Keratinocyte (primary cell): ENCODE data around the gene PPL. TPM values are rescaled to one million over a fixed set of nuclear protein-coding genes. Genes with fewer than 3 reads are reported as not detected.

ENCODE experiments used
- DNase-seq: peaks from one replicate; pipeline ENCODE4 v3.0.0-alpha.2; 2011; ENCODE audit warnings: low read depth, missing footprints, low spot score
- FAIRE-seq: peaks from 2 replicates; lab custom pipeline; 2011; peaks lifted over from hg19 to GRCh38; lab: Jason Lieb, UNC
- H2AFZ ChIP-seq: 2 replicates; pipeline ENCODE4 v1.6.0; 2012; ENCODE audit warnings: low read length, control low read depth, inconsistent platforms; ENCODE audit not compliant: control insufficient read depth
- H3K27ac ChIP-seq: 2 replicates; pipeline ENCODE4 v1.5.1; 2011; ENCODE audit warnings: low read length; ENCODE audit not compliant: control insufficient read depth, insufficient read depth
- H3K27me3 ChIP-seq: 3 replicates; pipeline ENCODE4 v1.6.0; 2011; ENCODE audit warnings: low read length; ENCODE audit not compliant: control insufficient read depth, insufficient read depth; ENCODE audit errors: extremely low read depth
- H3K36me3 ChIP-seq, 2 experiments: 2 replicates in 1 of 2; 3 replicates in 1 of 2; pipeline ENCODE4 v1.5.1; 2011; ENCODE audit warnings: low read length in 2 of 2, mild to moderate bottlenecking in 1 of 2; ENCODE audit not compliant: control insufficient read depth in 2 of 2, insufficient read depth in 2 of 2; ENCODE audit errors: extremely low read depth in 1 of 2
- H3K4me1 ChIP-seq: 3 replicates; pipeline ENCODE4 v1.5.1; 2011; ENCODE audit warnings: low read length; ENCODE audit not compliant: control insufficient read depth, insufficient read depth; ENCODE audit errors: extremely low read depth
- H3K4me2 ChIP-seq: 3 replicates; pipeline ENCODE4 v1.6.0; 2011; ENCODE audit warnings: low read depth, low read length; ENCODE audit not compliant: control insufficient read depth, insufficient read depth; ENCODE audit errors: extremely low read depth
- H3K4me3 ChIP-seq, 3 experiments: fragments of 200-600 bp in 1 of 3; sonication (generic) in 1 of 3; 2 replicates in 2 of 3; 3 replicates in 1 of 3; pipeline ENCODE4 v1.5.1; 2011 to 2016; ENCODE audit warnings: low read length in 3 of 3, mild to moderate bottlenecking in 3 of 3, control low read depth in 2 of 3, inconsistent platforms in 1 of 3, low read depth in 1 of 3, mixed read lengths in 1 of 3, mixed run types in 1 of 3, moderate library complexity in 1 of 3; ENCODE audit not compliant: control insufficient read depth in 2 of 3, insufficient read depth in 2 of 3; ENCODE audit errors: extremely low read depth in 1 of 3
- H3K79me2 ChIP-seq: 2 replicates; pipeline ENCODE4 v1.6.0; 2012; ENCODE audit warnings: low read length; ENCODE audit not compliant: control insufficient read depth, insufficient read depth
- H3K9ac ChIP-seq: 3 replicates; pipeline ENCODE4 v1.6.0; 2011; ENCODE audit warnings: low read length; ENCODE audit not compliant: control insufficient read depth, insufficient read depth; ENCODE audit errors: extremely low read depth
- H3K9me1 ChIP-seq: 3 replicates; pipeline ENCODE4 v1.6.0; 2011; ENCODE audit warnings: low read length; ENCODE audit not compliant: control insufficient read depth, insufficient read depth; ENCODE audit errors: extremely low read depth
- H3K9me3 ChIP-seq: 2 replicates; pipeline ENCODE4 v1.5.1; 2012; ENCODE audit warnings: low read depth, low read length; ENCODE audit not compliant: control insufficient read depth
- H4K20me1 ChIP-seq: 3 replicates; pipeline ENCODE4 v1.6.0; 2011; ENCODE audit warnings: low read length; ENCODE audit not compliant: control insufficient read depth, insufficient read depth; ENCODE audit errors: extremely low read depth
- EZH2 ChIP-seq: IDR thresholded peaks from one replicate; pipeline ENCODE4 v1.6.1; 2012; ENCODE audit warnings: inconsistent platforms, mild to moderate bottlenecking, low read length, moderate library complexity
- dilution Hi-C: fragments of 300-500 bp; cut with MboI; formaldehyde crosslinking; loops from one replicate; pipeline ENCODE4 v1.7.0; 2020; ENCODE audit warnings: low sequenced_read_pairs; ENCODE audit not compliant: extremely low pct_ligation_motif_present
- polyA plus RNA-seq, 5 experiments: library from polyadenylated mRNA; depleted of rRNA in 3 of 5; stranded (reverse) in 3 of 5; stranded (forward) in 1 of 5; unstranded in 1 of 5; fragments of >200 nt; gene quantifications; 1 replicate in 1 of 5; 2 replicates in 3 of 5; 3 replicates in 1 of 5; pipeline versions ENCODE4 v1.2.1 to v1.2.3, GENCODE V29; 2011 to 2012; ENCODE audit warnings: missing spikeins in 2 of 5, low read depth in 1 of 5, low replicate concordance in 1 of 5
- TF ChIP-seq, protein P1 (sequence below), 3 experiments: IDR thresholded peaks in 1 of 3; conservative IDR thresholded peaks in 1 of 3; optimal IDR thresholded peaks in 1 of 3; 2 replicates in 2 of 3; 3 replicates in 1 of 3; pipeline versions ENCODE3 to v1.5.1; 2011; ENCODE audit warnings: low read length in 3 of 3, mild to moderate bottlenecking in 3 of 3, moderate library complexity in 2 of 3, control low read depth in 1 of 3, inconsistent platforms in 1 of 3; ENCODE audit not compliant: insufficient read depth in 2 of 3; ENCODE audit errors: extremely low read depth in 1 of 3

The PPL gene
- polyA plus RNA-seq, 1 donor (not counting 4 experiments of a cell fraction or from before 2014, with no cell fraction given): 26.6 TPM

DNA sequence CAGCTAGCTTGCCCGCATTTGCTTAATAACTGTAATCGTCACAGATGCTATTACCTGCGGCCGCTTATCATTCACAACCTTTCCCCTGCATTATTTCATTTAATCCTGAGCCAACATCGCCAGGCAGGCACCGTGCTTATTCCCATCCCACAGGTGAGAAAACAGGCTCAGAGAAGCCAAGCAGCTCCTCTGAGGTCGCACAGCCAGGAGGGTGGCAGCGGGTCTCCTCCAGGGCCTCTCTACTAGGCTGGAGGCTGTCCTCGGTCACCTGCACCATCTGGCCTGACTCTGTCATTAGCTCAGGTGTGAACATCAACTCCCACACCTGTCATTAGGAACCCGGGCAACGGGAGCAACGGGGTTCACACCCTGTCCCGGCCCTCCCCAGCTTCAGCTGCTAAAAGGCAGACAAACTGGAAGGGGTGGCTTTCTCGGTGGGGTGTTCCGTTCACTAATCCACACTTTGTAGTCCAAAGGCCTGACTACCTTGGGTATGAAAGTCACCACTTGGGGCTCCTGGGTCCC is 3.0 kb downstream of the PPL start:
- Histone ChIP-seq H3K27ac (no peak overlapping the region), H3K9me1 (no peaks in the 10 kb centered on the region), H3K9me3 (no peaks in the 10 kb centered on the region), H4K20me1 (no peaks in the 10 kb centered on the region), H3K4me1 (peaks cover 32% of the 10 kb centered on the region), H3K4me2 (no peak overlapping the region), H2AFZ (no peak overlapping the region), H3K79me2 (peaks cover 20% of the 10 kb centered on the region), H3K4me3 (no peak overlapping the region), H3K9ac (no peak overlapping the region), H3K36me3 (peaks cover 4 to 5% of the 10 kb centered on the region in 2 experiments), H3K27me3 (no peaks in the 10 kb centered on the region)
- FAIRE-seq (no peak), DNase-seq (no peak)
- TF ChIP-seq, protein P1, sequence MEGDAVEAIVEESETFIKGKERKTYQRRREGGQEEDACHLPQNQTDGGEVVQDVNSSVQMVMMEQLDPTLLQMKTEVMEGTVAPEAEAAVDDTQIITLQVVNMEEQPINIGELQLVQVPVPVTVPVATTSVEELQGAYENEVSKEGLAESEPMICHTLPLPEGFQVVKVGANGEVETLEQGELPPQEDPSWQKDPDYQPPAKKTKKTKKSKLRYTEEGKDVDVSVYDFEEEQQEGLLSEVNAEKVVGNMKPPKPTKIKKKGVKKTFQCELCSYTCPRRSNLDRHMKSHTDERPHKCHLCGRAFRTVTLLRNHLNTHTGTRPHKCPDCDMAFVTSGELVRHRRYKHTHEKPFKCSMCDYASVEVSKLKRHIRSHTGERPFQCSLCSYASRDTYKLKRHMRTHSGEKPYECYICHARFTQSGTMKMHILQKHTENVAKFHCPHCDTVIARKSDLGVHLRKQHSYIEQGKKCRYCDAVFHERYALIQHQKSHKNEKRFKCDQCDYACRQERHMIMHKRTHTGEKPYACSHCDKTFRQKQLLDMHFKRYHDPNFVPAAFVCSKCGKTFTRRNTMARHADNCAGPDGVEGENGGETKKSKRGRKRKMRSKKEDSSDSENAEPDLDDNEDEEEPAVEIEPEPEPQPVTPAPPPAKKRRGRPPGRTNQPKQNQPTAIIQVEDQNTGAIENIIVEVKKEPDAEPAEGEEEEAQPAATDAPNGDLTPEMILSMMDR (optimal IDR thresholded peaks at IDR 0.05 in 1 of 3, IDR thresholded peaks at IDR 0.05 in 1 of 3, conservative IDR thresholded peaks at IDR 0.05 in 1 of 3; ENCODE audit: extremely low read depth in 1 of 3, insufficient read depth in 2 of 3, low read length in 3 of 3): no peak
- TF ChIP-seq EZH2: no peak
- dilution Hi-C loops: no loop called here

DNA sequence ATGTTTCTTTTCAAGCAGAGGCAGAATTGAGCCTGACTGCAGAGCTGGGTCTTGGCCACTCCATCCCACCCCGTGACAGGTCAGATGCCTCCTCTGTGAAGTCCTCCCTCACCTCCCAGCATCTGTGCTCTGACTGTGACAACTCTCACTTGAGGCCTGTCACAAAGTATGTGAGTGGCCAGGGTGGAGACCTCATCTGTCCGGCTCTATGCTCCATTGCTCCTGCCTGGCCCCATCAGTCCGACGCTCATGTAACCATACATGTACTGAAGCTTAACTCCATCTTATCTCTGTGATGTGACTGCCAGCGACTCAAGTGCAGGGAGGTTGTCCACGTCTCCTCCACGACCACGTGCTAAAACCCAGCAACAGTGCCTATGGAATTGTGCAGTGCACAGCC is 3.5 kb downstream of the PPL start:
- H3K27me3 ChIP-seq: no peaks in the 10 kb centered on the region
- H2AFZ ChIP-seq: no peak overlapping the region
- no peaks in the 10 kb centered on the region for H3K9me1 ChIP-seq
- dilution Hi-C loops: no loop called here
- no peak for FAIRE-seq
- no peak overlapping the region for H3K4me3 ChIP-seq
- no peak overlapping the region for H3K9ac ChIP-seq
- H3K27ac ChIP-seq: no peak overlapping the region
- H3K79me2 ChIP-seq: peaks cover 20% of the 10 kb centered on the region
- H3K36me3 ChIP-seq: peaks cover 4 to 5% of the 10 kb centered on the region in 2 experiments
- no peak for TF ChIP-seq EZH2
- TF ChIP-seq, protein P1 (optimal IDR thresholded peaks at IDR 0.05 in 1 of 3, IDR thresholded peaks at IDR 0.05 in 1 of 3, conservative IDR thresholded peaks at IDR 0.05 in 1 of 3; ENCODE audit: extremely low read depth in 1 of 3, insufficient read depth in 2 of 3, low read length in 3 of 3): no peak
- DNase-seq: no peak
- no peaks in the 10 kb centered on the region for H4K20me1 ChIP-seq
- H3K4me1 ChIP-seq: peaks cover 32% of the 10 kb centered on the region
- no peaks in the 10 kb centered on the region for H3K9me3 ChIP-seq
- H3K4me2 ChIP-seq: no peak overlapping the region
